Middle frontal gyrus (tissue), 1 donor: Measurements from ENCODE around the gene AP3D1.
"Not testable (repeated sequence)": the region's sequence is repeated elsewhere in the genome, so short reads cannot be mapped to it uniquely, and the experiment has no call there.

Source experiments
- DNase-seq: peaks from one replicate; pipeline ENCODE4 v3.0.0-alpha.2; 2015; ENCODE audit warnings: low spot score; ENCODE audit errors: extremely low spot score

Gene AP3D1

DNA sequence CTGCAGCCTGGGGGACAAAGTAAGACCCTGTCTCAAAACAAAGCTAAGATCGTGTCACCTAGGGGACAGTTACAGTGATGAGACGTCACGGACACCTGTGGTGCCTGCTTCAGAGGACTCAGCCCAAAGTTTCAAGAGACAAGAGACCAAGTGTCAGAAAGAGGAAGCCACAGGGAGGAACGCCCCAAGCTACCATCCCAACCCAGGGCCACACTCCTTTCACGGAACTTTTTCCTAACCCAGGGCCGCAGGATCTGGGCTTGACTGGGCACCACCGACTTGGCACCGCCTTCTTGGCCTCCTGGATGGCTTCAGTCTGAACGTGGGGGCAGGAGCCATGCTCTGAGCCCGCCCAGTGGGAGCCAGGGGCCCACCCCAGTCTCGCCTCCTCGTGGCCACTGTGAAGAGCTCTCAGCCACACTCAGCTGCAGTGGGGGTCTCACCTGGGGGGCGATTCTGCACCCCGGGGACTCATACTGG, 63.7 kb downstream of the AP3D1 start:
- DNase-seq: no peak

DNA sequence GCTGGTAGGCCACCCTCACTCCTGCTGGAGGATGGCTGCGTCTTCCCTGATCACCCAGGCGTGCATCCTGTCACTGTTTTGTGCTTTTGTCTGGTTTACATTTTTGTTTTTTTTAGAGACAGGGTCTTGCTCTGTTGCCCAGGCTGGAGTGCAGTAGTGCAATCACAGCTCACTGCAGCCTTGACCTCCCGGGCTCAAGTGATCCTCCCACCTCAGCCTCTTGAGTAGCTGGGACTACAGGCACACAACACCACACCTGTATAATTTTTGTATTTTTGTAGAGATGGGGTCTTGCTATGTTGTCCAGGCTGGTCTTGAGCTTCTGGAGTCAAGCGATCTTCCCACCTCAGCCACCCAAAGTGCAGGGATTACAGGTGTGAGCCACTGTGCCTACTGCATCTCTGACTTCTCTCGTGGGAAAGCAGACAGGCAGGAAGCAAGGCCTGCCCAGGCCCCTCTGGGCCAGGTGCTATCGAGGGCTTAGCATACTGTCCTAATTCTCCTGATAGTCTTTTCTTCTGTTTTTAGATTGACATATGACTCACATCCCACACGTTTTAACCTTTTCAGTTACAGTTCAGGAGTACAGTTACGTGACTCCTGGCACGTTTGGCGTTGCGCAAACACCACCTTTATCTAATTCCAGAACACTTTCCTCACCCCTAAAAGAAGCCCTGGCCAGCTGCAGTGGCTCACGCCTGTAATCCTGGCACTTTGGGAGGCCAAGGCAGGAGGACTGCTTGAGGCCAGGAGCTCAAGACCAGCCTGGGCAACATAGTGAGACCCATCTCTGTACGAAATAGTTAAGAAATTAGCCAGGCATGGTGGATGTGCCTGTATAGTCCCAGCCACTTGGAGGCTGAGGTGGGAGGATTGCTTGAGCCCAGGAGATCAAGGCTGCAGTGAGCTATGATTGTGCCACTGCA, 64.4 kb downstream of the AP3D1 start:
- DNase-seq: not testable (repeated sequence)

DNA sequence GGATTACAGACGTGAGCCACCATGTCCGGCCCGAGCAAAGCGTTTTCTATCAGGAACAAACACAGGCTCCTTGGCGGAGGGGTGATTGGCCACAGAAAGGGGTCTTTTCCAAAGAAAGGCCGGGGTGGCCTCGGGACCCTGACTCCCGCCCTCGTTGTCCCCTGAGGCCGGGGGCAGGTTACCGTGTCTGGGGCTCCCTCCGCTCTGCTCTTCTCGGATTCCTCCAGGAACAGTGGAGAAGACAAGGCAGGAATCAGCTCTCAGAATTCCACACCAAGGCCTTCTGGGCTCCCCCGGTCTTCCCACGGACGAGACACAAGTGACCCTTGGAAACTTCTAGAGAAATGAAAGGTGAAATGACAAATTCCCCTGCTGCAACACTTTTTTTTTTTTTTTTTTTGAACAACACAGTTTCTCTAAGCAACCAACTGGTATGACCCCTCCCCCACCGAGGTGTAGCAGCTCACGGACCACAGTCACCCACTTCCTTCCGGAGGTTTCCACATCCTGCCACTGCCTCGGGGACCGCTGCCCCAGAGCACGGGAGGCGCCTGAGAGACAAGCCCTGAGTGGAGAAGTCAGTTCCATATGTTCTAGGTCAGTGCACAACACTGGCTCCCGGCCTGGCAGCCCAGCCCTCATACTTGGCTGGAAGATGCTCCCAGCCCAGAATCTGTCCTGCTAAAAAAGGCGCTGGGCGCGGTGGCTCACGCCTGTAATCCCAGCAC, 66.2 kb downstream of the AP3D1 start:
- no peak for DNase-seq

DNA sequence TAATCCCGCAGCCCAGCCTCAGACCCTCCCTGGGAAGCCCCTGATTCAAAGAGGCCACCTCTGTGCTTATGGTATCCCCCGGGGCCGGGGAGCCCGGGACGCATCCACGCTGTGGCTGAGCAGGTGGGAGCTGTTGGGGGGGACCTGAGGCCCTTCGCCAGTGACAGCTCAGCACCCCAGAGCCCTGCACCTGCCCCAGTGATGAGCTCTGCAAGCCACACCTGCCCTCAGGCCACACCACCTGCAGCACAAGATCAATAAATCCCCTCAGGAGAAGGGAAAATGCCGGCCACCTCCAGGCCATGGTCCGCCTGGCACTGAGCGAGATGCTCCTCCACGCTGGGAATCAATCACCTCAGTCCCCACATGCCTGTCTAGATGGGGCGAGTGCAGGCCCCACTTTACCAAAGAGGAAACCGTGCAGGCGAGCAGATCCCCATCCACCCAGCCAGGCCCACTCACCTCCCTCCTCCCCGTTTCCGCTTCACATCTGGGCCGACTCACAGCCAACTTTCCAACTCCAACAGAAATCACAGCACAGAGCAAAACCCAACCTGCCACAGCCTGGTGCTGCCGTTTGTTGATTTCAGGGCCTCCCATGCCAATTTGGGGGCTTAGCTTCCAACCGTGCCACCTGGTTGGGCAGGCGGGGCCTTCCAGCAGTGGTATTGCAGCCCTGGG, 68.1 kb downstream of the AP3D1 start:
- no peak for DNase-seq

DNA sequence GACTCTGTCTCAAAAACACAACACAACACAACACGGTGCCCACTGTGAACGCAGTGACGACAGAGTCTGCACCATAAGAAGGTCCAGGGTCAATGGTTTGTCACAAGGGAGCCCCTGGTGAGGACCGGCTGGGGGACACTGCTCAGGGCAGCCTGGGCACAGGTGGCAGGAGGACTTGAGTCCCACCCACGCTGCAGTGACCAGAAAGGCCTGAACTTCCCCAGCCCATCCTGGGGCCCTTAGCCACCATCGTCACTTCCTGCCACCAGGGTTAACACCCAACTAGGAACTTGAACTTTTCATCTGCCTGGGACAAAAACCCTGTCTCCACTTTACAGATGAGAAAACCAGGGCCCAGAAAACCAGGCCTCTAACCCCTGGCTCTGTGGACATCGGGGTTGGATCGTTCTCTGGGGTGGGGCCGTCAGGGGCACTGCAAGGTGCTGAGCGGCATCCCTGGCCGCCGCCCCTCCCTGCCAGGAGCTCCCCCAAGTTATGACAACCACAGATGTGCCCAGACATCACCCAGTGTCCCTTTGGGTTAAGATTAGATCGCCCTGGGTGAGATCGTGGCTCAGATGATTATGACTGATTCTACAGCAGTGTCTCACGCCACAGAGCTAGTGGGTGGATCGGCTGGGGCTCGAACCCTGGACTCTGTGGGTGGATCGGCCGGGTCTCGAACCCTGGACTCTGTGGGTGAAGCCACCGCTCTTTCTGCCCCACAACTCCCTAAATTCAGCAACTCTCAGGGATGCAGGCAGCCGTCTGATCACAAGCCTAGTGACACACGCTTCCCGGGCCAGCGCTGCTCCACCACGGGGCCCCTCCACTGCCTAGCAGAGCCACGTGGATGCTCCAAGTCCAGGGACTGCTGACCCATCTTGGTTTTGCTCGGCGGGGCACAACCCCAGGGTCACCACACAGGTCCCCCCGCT, 69.2 kb downstream of the AP3D1 start:
- DNase-seq: no peak

DNA sequence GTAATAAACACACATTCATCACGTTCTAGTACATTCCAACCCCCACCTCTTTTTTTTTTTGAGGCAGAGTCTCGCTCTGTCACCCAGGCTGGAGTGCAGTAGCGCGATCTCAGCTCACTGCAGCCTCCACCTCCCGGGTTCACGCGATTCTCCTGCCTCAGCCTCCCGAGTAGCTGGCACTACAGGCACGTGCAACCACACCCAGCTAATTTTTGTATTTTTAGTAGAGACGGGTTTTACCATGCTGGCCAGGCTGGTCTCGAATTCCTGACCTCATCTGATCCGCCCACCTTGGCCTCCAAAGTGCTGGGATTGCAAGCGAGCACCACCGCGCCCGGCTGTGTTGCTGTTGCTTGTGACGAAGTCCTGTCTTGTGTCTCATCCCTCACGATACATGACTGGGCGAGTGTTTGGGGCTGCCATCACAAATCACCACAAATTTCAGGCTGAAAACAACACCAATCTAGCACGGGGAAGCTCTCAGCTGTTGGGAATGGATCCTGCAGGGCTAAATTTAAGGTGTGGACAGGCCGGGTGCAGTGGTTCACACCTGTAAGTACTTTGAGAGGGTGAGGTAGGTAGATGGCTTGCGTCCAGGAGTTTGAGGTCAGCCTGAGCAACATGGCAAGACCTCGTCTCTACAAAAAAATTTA, 70.9 kb downstream of the AP3D1 start:
- no peak for DNase-seq

DNA sequence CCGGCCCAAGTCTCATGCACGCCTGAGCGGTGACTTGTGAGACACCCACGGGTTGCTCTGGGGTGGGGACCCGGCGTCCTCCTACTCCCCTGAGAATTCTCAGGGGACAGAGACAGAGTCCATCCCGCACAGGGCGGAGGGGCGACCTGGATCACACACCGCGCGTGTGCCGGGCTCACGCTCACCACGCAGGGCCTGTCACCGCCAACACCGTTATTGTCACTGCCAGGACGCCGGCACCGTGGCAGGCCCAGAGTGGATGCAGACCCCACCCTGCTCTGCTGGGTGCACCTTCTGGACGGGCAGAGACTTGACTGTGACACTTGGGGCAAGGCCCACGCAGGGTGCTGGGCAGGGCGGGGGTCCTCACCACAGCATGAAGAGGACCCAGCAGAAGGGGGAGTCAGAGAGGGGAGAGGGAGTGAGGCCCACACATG, 71.5 kb downstream of the AP3D1 start:
- no peak for DNase-seq

DNA sequence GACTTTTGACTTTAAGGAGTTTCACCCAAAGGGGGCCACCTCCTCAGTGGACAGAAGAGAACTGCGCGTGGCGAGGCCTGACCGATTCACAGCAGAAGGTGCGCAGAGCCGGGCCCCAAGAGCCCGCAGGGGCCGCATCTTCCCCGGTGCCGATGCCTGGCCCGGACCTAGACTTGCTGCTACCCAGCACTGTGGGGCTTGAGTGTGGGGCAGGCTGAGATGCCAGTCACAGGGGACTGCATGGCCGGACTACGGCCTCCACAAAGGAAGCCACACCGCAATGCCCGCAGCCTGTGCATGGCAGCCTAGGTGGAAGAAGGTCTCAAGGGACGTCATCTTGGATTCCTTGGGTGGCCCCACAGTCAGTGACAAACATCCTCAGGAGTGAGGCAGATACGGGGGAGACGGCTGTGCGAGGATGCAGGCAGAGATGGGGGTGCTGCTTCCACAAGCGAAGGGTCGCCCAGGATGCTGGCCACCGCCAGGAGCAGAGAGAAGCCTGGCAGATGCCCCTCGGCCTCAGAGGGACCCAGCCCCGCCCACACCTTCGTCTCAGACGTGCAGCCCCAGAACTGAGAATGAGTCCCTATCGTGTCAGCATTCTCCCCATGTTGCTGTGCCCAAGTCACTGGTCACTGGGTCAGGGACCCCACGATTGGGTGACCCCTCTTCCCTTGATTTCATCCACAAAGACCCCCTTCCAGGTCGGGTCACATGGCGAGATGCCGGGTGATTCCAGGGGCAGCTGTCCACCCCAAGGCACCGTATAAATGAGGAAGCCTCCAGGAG, 72.1 kb downstream of the AP3D1 start:
- no peak for DNase-seq

DNA sequence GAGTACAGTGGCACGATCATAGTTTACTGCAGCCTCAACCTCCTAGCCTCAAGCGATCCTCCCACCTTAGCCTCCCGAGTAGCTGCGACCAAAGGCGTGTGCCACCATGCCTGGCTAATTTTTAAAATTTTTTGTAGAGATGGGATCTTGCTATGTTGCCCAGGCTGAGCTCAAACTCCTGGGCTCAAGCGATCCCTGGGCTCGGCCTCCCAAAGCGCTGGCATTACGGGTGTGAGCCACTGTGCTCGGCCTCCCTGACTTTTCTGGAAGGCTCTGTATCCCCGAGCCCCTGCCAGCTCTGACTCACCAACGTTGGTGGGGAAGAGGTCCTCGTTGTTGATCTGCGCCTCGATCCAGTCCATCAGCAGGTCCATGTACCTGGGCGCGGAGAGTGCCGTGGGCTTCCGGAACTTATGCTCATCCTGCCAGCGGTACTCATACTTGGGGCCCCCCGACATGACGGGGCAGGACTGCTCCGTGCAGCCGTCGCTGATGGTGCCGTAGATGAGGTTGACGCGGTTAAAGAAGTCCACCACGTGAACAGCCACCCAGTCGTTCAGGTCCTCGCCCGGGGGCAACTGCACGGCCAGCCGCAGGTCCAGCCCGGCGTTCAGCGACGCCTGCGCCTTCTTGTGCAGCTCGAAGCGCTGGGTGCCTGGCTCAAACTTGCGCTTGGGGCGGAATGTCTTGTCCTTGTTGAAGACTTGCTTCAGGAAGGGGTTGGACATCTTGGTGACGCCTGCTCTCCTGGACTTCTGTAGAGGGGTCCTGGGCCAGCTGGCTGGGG, 73.3 kb downstream of the AP3D1 start:
- DNase-seq: no peak

DNA sequence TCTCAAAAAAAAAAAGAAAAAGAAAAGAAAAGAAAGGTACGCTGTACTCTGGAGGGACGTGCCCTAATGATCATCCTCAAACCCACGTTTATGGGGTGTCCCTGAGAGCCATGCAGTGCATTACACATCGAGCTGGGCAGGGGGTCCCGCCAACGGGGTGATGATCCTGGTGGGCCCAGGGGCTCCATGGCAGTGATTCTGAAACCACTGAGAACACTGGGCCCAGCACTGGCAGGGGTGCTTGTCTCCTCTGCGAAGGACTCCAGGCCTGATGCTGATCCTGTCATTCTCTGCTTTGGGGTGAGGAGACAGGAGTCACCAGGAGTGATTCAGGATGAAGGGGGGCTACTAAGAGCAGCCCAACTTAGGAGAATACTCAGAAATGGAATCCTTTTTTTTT, 74.0 kb downstream of the AP3D1 start:
- no peak for DNase-seq

DNA sequence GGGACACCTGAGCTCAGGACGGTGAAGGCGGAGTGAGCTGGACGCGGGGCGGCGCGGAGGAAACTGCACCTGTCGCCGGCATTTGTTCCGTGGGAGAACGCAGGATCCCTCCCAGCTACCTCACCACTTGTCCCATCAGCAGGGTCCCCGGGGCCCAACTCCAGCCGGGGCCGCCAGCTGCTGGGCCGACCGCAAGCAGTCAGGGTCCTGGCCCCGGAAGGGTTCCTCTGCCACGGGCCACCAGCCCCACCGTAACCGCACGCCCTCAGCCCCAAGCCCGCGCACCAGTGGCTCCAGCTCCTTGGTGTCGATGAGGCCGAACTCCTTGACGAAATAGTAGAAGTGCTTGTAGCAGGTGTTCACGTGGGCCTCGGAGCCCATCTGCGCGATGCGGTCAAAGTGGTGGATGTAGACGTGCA, 74.8 kb downstream of the AP3D1 start:
- DNase-seq: no peak

DNA sequence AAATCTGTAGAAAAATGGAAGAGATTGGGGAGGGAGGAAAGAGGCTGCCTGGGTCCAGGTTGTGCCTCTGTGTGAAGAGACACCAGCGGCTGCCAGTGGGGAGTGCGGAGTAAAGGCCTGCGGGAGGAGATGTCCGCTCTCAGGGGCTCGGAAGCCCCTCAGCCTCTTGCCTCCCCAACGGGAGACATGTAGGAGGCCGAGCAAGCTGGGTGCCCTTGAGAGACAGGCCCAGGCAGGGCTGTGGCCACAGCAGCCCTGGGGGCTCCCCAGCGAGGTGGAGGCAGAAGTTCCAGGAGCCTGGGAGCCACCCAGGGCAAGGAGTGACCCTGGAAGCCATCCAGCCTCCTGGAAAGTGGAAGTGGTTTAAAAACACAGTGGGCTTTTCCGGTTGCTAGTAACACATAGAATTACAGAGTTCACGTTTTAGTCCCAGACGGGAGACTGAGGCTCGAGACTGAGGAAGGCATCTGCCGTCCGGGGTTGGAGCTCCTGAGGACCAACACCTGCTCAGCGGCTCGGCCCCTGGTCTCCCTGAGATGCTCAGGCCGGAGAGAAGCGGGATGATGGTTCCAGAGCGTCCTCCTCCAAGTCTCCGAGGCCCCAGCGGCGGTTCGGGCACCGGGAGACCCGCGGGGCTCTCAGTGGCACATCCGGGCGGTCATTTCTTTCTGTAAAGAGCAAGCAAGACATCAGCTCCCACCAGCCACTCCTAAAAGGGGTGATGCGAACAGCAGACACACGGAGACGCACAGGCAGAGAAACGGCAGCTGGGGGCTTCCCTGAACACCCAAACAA, 78.4 kb downstream of the AP3D1 start:
- no peak for DNase-seq

DNA sequence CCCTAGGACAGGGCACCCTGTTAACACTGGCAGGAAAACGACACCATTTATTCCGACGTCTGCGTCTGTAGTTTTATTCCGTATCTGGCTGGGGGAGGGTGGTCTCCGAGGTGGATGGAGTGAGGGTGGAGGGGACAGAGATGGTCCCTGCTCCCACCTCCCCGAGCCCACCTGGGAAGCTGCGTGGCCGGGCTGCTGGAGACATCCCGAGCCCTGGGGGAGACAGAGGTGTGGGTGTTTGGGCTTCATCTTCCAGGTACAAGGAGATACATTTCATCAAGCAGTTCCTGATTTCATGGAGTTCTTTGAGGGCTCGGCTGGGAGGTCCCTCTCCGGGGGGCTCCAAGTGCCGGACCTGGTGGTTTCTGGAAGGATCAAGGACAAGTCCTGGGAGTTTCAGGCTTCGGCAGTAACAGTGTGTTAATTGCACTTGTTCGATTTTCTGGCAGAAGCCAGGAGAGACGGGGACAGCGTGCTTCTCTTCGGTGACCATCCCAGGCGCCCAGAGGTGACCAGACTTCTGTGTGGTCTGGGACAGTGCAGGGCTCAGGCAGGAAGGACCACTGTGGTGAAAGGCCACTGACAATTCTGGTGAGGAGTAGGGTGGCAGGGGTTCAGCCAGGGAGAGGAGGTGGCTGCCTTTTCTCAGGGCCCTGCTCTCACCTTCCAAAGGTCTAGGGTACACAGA, 80.2 kb downstream of the AP3D1 start:
- no peak for DNase-seq

DNA sequence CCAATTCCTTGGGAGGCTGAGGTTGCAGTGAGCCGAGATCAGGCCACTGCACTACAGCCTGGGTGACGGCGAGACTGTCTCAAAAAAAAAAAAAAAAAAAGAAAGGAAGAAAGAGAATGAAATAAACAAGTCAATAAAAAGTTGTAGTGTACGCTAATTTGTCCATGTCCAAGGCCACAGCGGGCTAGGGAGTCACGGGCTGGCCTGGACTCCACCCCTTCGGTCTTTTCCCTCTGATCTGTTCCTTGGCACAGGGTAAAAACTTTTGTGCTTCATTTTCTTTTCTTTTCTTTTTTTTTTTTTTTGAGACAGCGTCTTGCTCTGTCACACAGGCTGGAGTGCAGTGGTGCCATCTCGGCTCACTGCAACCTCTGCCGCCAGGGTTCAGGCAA, 80.9 kb downstream of the AP3D1 start:
- DNase-seq: no peak

DNA sequence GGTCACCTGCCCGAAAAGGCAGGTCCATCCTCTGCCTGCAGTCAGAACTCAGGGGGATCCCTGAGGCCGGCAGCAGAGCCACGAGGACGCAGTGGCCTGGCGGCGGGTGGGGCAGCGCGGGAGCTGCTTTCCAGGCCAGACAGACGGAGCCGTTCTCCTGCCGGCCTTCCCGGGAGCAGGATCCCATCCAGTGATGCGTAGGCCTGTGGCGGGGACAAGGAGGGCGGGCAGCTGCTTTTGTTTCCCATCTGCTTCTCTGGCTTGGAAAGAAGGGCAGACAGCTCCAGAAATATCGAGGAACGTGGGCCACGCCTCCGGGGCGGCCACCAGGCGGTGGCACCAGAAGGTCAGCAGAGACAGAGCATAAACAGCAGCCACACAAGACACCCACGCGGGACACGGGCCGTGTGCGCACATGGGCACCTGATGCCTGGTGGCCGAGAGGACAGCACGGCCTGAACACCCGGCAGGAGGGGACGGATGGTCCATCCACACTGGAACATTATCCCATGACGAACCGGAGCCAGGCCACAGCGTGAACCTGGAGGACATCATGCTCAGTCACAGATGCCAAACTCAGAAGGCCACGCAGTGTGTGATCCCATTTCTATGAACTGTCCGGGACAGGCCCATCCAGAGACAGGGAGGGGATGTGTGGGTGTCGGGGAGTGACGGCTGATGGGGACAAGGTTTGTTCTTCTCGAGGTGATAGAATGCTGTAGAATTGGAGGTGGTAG, 86.4 kb downstream of the AP3D1 start:
- no peak for DNase-seq

DNA sequence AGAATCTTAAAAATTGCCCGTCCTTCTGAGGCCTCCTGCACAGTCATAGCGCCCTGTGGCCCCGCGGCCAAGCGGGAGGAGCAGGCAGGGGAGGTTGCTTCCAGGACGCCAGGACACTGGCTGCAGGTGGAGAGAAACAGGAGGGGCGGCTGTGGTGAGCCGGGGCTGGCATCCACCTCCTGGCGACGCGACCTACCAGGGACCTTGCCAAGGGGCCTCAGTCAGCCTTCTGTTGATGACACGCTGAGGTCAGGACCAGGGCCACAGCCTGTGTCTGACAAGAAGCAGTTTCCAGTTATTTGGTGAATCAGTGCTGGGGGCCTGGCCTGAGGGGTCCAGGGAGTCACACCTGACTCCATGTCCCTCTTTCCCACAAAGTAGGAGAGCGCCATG, 87.0 kb downstream of the AP3D1 start:
- DNase-seq: no peak

DNA sequence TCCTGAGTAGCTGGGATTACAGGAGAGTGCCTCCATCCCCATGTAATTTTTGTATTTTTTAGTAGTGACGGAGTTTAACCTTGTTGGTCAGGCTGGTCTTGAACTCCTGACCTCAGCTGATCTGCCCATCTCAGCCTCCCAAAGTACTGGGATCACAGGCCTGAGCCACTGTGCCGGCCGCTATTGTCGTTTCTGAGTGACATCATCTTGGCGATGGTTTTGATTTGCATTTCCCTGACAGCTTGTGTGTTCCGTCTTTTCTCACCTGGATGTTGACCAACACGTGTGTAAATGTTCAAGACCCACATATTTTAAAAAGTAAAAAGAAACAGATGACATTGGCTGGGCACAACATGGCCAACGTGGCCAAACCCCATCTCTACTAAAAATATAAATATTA, 87.5 kb downstream of the AP3D1 start:
- no peak for DNase-seq
